ENCODE measurements around the gene FNIP1.

Gene FNIP1

GRCh38 chr5:131794586-131794985 is 2.2 kb downstream of the FNIP1 start:
- Histone ChIP-seq H3K36me3 (ENCODE audit: low read length) (no peaks in the 10 kb centered on the region), H3F3A (ENCODE audit: insufficient read depth) (no peaks in the 10 kb centered on the region), H3K4me3 (ENCODE audit: insufficient read depth, low read length, poor library complexity, severe bottlenecking) (peak overlapping the region; percentile 86), H3K9ac (ENCODE audit: low read length) (no peak overlapping the region), H2AFZ (ENCODE audit: low read depth, low read length, severe bottlenecking) (no peak overlapping the region), H3K27ac (ENCODE audit: low read depth, low read length) (no peak overlapping the region), H3K4me2 (ENCODE audit: low read depth, low read length, poor library complexity, severe bottlenecking) (peak overlapping the region; percentile 83), H3K79me2 (ENCODE audit: insufficient read depth, low read length) (peaks cover 70% of the 10 kb centered on the region), H3K9me3 (ENCODE audit: insufficient read depth, low read length) (no peaks in the 10 kb centered on the region), H3K9me2 (replicated peaks; ENCODE audit: insufficient read depth, low read length) (no peaks in the 10 kb centered on the region), H3K27me3 (ENCODE audit: low read length) (no peaks in the 10 kb centered on the region), H4K20me1 (ENCODE audit: low read depth, low read length) (0 out of 2 replicates have a peak, but pooled peaks cover 7% of the 10 kb centered on the region)
- TF ChIP-seq CTCF (IDR thresholded peaks at IDR 0.05; ENCODE audit: insufficient read depth, low read length, poor library complexity, severe bottlenecking) (no peak), EZH2phosphoT487 (conservative IDR thresholded peaks at IDR 0.05; ENCODE audit: low read length) (no peak)

GRCh38 chr5:131792896-131793295 is 3.9 kb downstream of the FNIP1 start:
- Histone ChIP-seq H3K9ac (ENCODE audit: low read length) (no peak overlapping the region), H3K36me3 (ENCODE audit: low read length) (no peaks in the 10 kb centered on the region), H3F3A (ENCODE audit: insufficient read depth) (no peaks in the 10 kb centered on the region), H3K9me2 (replicated peaks; ENCODE audit: insufficient read depth, low read length) (no peaks in the 10 kb centered on the region), H2AFZ (ENCODE audit: low read depth, low read length, severe bottlenecking) (no peak overlapping the region), H3K4me3 (ENCODE audit: insufficient read depth, low read length, poor library complexity, severe bottlenecking) (no peak overlapping the region), H3K27ac (ENCODE audit: low read depth, low read length) (no peak overlapping the region), H3K9me3 (ENCODE audit: insufficient read depth, low read length) (no peaks in the 10 kb centered on the region), H4K20me1 (ENCODE audit: low read depth, low read length) (0 out of 2 replicates have a peak, but pooled peaks cover 7% of the 10 kb centered on the region), H3K4me2 (ENCODE audit: low read depth, low read length, poor library complexity, severe bottlenecking) (no peak overlapping the region), H3K79me2 (ENCODE audit: insufficient read depth, low read length) (peaks cover 84% of the 10 kb centered on the region), H3K27me3 (ENCODE audit: low read length) (no peaks in the 10 kb centered on the region)
- TF ChIP-seq EZH2phosphoT487 (conservative IDR thresholded peaks at IDR 0.05; ENCODE audit: low read length) (no peak), CTCF (IDR thresholded peaks at IDR 0.05; ENCODE audit: insufficient read depth, low read length, poor library complexity, severe bottlenecking) (no peak)

DNA sequence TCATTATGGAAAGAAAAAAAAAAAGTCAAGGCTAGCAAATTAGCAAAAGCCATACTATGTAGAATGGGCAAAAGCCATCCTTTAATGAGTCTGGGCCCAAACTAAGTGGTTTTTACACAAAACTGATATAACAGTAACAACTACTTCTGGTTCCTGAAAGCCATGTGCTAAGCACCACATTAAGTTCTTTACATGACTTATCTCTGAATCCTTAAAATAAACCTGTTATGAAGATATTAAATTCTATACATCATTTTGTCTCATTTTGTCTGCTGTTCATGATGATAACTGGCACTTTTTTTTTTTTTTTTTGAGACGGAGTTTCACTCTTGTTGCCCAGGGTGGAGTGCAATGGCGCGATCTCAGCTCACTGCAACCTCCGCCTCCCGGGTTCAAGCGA is 5.0 kb downstream of the FNIP1 start:
- Histone ChIP-seq H4K20me1 (ENCODE audit: low read depth, low read length) (peaks cover 7% of the 10 kb centered on the region; the same call in 1 of the 2 replicates), H3K27me3 (ENCODE audit: low read length) (no peaks in the 10 kb centered on the region), H3K36me3 (ENCODE audit: low read length) (no peaks in the 10 kb centered on the region), H2AFZ (ENCODE audit: low read depth, low read length, severe bottlenecking) (no peak overlapping the region), H3K9me3 (ENCODE audit: insufficient read depth, low read length) (no peaks in the 10 kb centered on the region), H3F3A (ENCODE audit: insufficient read depth) (no peaks in the 10 kb centered on the region), H3K9ac (ENCODE audit: low read length) (no peak overlapping the region), H3K79me2 (ENCODE audit: insufficient read depth, low read length) (peaks cover 94% of the 10 kb centered on the region), H3K27ac (ENCODE audit: low read depth, low read length) (no peak overlapping the region), H3K4me2 (ENCODE audit: low read depth, low read length, poor library complexity, severe bottlenecking) (no peak overlapping the region), H3K4me3 (ENCODE audit: insufficient read depth, low read length, poor library complexity, severe bottlenecking) (no peak overlapping the region), H3K9me2 (replicated peaks; ENCODE audit: insufficient read depth, low read length) (no peaks in the 10 kb centered on the region)
- TF ChIP-seq EZH2phosphoT487 (conservative IDR thresholded peaks at IDR 0.05; ENCODE audit: low read length) (no peak), CTCF (IDR thresholded peaks at IDR 0.05; ENCODE audit: insufficient read depth, low read length, poor library complexity, severe bottlenecking) (no peak)

All from SU-DHL-6 (cell line).